ENCODE measurements around the gene BRD7. TPM values are rescaled to one million over a fixed set of nuclear protein-coding genes. Genes with fewer than 3 reads are reported as not detected.

BRD7 gene
- total and polyA plus RNA-seq, 12 donors: 31.4 to 50.9 (median 42.7) TPM

DNA sequence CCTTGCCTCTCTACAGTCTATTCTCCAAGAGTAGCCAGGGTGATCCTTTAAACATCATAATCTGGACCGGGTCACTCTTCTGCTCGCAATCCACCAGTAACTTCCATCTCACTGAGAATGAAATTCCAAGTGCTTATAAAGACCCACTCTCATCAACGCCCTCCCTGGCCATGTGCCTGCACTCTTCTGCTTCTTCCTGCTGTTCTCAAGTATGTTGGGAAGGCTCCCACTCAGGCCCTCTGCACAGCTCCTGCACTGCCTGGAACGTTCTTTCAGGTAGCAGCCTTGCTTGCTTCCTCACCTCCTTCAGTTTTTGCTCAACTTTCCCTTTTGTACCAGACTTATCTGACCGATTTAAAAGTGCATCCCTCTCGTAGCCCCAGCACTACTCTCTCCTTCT lies 44.4 kb downstream of the BRD7 start:
- ATAC-seq (no peak), DNase-seq (no peak)
- peaks cover 0 to 5% (median 0%) of the 10 kb centered on the region in 9 donors for H3K4me1 ChIP-seq
- H3K36me3 ChIP-seq: peaks cover 0 to 100% (median 62%) of the 10 kb centered on the region in 9 donors
- TF ChIP-seq, protein P1, sequence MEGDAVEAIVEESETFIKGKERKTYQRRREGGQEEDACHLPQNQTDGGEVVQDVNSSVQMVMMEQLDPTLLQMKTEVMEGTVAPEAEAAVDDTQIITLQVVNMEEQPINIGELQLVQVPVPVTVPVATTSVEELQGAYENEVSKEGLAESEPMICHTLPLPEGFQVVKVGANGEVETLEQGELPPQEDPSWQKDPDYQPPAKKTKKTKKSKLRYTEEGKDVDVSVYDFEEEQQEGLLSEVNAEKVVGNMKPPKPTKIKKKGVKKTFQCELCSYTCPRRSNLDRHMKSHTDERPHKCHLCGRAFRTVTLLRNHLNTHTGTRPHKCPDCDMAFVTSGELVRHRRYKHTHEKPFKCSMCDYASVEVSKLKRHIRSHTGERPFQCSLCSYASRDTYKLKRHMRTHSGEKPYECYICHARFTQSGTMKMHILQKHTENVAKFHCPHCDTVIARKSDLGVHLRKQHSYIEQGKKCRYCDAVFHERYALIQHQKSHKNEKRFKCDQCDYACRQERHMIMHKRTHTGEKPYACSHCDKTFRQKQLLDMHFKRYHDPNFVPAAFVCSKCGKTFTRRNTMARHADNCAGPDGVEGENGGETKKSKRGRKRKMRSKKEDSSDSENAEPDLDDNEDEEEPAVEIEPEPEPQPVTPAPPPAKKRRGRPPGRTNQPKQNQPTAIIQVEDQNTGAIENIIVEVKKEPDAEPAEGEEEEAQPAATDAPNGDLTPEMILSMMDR (IDR thresholded peaks at IDR 0.05): no peak
- H3K27ac ChIP-seq: no peak overlapping the region
- H3K9me3 ChIP-seq: no peaks in the 10 kb centered on the region
- H3K4me3 ChIP-seq: no peak overlapping the region
- H3K27me3 ChIP-seq: no peaks in the 10 kb centered on the region
- 82 to 86% methylated on average over 6 of the region's 6 CpGs for WGBS, 2 donors
- intact Hi-C loops (cut with DNase I): loop anchor here in 1 of 10 donors (10.0 kb wide), 1 partner anchor 70 kb away; no protein-coding TSS in a partner anchor

DNA sequence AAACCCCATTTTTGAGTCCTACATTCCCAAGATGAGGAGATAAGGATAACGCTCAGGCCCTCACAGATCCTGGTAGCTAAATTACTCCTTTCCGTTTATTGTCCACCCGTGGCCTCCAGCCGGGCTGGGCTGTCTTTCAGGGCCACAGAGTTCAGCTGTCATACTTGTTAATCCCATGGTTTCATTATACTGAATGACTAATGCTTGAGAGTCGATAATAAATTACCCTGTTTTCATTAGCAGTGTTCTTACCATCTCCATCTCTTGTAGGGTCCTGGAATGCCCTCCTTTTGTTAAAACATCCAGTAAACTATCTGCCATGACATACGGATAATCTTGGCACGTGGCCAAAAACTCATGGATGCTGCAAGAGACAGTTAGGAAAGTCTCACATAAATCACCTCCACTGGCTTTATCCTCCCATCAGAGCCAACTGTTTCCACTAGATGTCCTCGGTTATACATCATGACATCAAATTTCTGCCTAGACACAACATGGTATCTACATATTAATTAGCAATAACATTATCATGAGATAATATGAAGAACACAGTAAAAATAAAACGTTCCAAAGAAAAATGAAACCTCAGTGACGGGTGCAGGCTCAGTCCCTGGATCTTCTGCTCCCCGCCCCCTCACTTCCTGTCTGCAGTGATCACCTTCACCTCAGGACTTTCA lies 45.3 kb downstream of the BRD7 start:
- Histone ChIP-seq H3K27me3 (no peaks in the 10 kb centered on the region), H3K36me3 (peaks cover 0 to 100% (median 69%) of the 10 kb centered on the region in 9 donors), H3K4me1 (peaks cover 0 to 5% (median 0%) of the 10 kb centered on the region in 9 donors), H3K27ac (no peak overlapping the region), H3K4me3 (no peak overlapping the region), H3K9me3 (no peaks in the 10 kb centered on the region)
- ATAC-seq (no peak), DNase-seq (no peak)
- intact Hi-C loops (cut with DNase I): loop anchor here in 1 of 10 donors (10.0 kb wide), 1 partner anchor 69 kb away; no protein-coding TSS in a partner anchor
- 74 to 81% methylated on average over 11 of the region's 11 CpGs for WGBS, 2 donors
- TF ChIP-seq, protein P1 (IDR thresholded peaks at IDR 0.05): peak in 1 of 9 donors; percentile 17

DNA sequence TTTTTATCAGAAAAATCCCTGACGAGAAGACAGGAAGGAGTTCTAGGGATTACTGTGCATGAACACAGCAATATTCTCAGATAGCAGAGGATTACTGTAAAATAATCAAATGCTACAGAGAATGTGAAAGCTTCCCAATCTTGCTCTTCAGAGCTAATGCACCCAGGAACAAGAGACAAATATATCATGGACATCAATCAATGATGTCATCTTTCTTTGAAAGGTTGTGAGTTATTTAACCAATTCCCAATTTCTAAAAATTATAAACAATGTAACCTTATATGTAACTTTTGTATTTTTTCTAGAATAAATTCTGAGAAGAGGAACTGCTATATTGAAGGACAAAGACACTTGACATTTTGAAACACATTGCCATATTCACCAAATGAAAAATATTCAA lies 46.5 kb downstream of the BRD7 start:
- no peak for ATAC-seq
- intact Hi-C loops (cut with DNase I): loop anchor here in 1 of 10 donors (10.0 kb wide), 1 partner anchor 68 kb away; no protein-coding TSS in a partner anchor
- Histone ChIP-seq H3K27ac (no peak overlapping the region), H3K4me1 (peaks cover 0 to 2% (median 0%) of the 10 kb centered on the region in 9 donors), H3K27me3 (no peaks in the 10 kb centered on the region), H3K36me3 (peaks cover 0 to 100% (median 69%) of the 10 kb centered on the region in 9 donors), H3K9me3 (no peaks in the 10 kb centered on the region), H3K4me3 (no peak overlapping the region)
- no peak for DNase-seq
- WGBS, 2 donors: 90 to 95% methylated on average over 1 of the region's 1 CpG
- TF ChIP-seq, protein P1 (IDR thresholded peaks at IDR 0.05): no peak

DNA sequence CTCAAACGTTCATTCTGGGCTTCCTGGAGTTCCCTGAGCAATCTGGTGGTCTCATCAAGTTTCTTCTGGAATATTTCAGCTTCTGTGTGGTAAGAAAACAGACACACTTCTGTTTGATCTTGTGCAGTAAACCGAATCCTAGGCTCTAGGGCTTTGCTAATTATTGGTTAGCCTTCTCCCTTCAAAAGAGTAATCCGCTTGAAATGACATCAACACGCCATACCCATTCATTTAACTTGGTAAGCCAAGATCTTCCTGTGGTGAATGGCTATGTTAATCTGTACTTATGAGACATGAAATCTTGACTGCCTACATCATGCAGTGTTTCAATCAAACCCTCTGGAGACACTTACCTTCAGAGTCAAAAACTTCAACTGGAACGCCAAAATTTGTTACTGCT lies 48.5 kb downstream of the BRD7 start:
- Histone ChIP-seq H3K36me3 (peaks cover 0 to 100% (median 79%) of the 10 kb centered on the region in 9 donors), H3K9me3 (no peaks in the 10 kb centered on the region), H3K4me1 (no peaks in the 10 kb centered on the region), H3K4me3 (no peak overlapping the region), H3K27ac (no peak overlapping the region), H3K27me3 (no peaks in the 10 kb centered on the region)
- 88 to 91% methylated on average over 5 of the region's 5 CpGs for WGBS, 2 donors
- ATAC-seq (no peak), DNase-seq (no peak)
- TF ChIP-seq, protein P1 (IDR thresholded peaks at IDR 0.05): no peak
- intact Hi-C loops (cut with DNase I): loop anchor here in 1 of 10 donors (10.0 kb wide), 1 partner anchor 66 kb away; no protein-coding TSS in a partner anchor

Measured in heart right ventricle (tissue), 16 donors.